Suprapubic skin (tissue), 4 donors: Measurements from ENCODE around the gene PRKAR2B. TPM values are rescaled to one million over a fixed set of nuclear protein-coding genes. Genes with fewer than 3 reads are reported as not detected.
"Not testable (repeated sequence)": the region's sequence is repeated elsewhere in the genome, so short reads cannot be mapped to it uniquely, and the experiment has no call there.

Experiments used
- DNase-seq, 2 donors: peaks; one replicate each; pipeline ENCODE4 v3.0.0-alpha.2; 2019; ENCODE audit warnings: low spot score in 2 of 2
- H3K27ac ChIP-seq: fragments of 200-600 bp; sonication (generic); one replicate; pipeline ENCODE4 v1.5.1; 2019
- H3K27me3 ChIP-seq: fragments of 200-600 bp; sonication (generic); one replicate; pipeline ENCODE4 v1.5.1; 2019
- H3K36me3 ChIP-seq: fragments of 200-600 bp; sonication (generic); one replicate; pipeline ENCODE4 v1.5.1; 2019
- H3K4me1 ChIP-seq: fragments of 200-600 bp; sonication (generic); one replicate; pipeline ENCODE4 v1.5.1; 2019
- H3K4me3 ChIP-seq: fragments of 200-600 bp; sonication (generic); one replicate; pipeline ENCODE4 v1.5.1; 2019; ENCODE audit warnings: mild to moderate bottlenecking
- H3K9me3 ChIP-seq: fragments of 200-600 bp; sonication (generic); one replicate; pipeline ENCODE4 v1.5.1; 2019
- EP300 ChIP-seq: sonication (generic); formaldehyde crosslinking; IDR thresholded peaks from one replicate; pipeline ENCODE4 v1.6.1; 2017; ENCODE audit warnings: antibody characterized with exemption
- POLR2A ChIP-seq, 2 donors: fragments of 450-650 bp; IDR thresholded peaks; one replicate each; pipeline ENCODE4 v1.6.1; 2017; ENCODE audit warnings: antibody characterized with exemption in 2 of 2, mild to moderate bottlenecking in 2 of 2, moderate library complexity in 2 of 2
- POLR2AphosphoS5 ChIP-seq, 3 donors: sonication (generic); formaldehyde crosslinking; IDR thresholded peaks; one replicate each; pipeline ENCODE4 v1.6.1; 2017; ENCODE audit warnings: antibody characterized with exemption in 3 of 3
- WGBS: methylation state at CpG from one replicate; pipeline ENCODE4 v1.1.5; 2018; 5-methylcytosine and 5-hydroxymethylcytosine counted together
- total RNA-seq, 4 donors: library from RNA; depleted of rRNA; stranded (reverse); fragments of >200 nt; gene quantifications; one replicate each; pipeline ENCODE4 v1.1.0, GENCODE V29; 2016
- TF ChIP-seq, protein P1 (sequence below), 2 donors: fragments of 200-600 bp in 1 of 2; fragments of 450-650 bp in 1 of 2; sonication (generic) in 1 of 2; IDR thresholded peaks; one replicate each; pipeline ENCODE4 v1.5.1; 2016 to 2019; ENCODE audit warnings: antibody characterized with exemption in 2 of 2, mild to moderate bottlenecking in 1 of 2, moderate library complexity in 1 of 2

Gene PRKAR2B
- total RNA-seq, 4 donors from 2014 or later = 4.2 to 10.8 (median 6.2) TPM

DNA sequence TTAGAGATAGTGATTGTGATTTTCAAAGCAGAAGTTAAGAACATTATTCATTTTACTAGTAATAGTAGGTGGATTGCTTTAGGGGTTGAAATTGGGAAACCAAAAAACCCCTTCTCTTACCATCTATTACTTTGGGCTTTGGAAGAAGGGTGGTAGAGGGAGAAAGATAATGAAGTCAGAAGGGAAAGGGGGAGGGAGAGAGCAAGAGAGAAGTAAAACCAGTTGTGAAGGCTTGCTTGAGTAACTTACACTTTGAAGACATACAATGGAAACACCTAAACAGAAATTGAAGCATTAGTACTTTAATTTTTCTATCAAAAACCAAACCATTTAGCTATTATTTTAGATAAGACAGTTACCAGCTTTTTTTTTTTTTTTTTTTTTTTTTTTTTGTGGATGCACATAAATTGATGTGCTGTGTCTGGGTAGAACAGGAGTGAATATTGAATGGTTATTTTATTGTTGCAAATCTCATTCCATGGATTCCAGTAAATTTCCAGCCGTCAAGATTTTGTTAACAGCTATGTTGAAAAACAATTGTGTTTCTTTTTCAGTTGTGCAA is 5.5 kb downstream of the PRKAR2B start:
- H3K36me3 ChIP-seq = no peaks in the 10 kb centered on the region
- H3K4me3 ChIP-seq = no peak overlapping the region
- DNase-seq = no peak
- H3K27ac ChIP-seq = no peak overlapping the region
- no peaks in the 10 kb centered on the region for H3K9me3 ChIP-seq
- WGBS = 79% methylated on average over 1 of the region's 1 CpG
- peaks cover 8% of the 10 kb centered on the region for H3K4me1 ChIP-seq
- TF ChIP-seq EP300 = no peak
- TF ChIP-seq, protein P1, sequence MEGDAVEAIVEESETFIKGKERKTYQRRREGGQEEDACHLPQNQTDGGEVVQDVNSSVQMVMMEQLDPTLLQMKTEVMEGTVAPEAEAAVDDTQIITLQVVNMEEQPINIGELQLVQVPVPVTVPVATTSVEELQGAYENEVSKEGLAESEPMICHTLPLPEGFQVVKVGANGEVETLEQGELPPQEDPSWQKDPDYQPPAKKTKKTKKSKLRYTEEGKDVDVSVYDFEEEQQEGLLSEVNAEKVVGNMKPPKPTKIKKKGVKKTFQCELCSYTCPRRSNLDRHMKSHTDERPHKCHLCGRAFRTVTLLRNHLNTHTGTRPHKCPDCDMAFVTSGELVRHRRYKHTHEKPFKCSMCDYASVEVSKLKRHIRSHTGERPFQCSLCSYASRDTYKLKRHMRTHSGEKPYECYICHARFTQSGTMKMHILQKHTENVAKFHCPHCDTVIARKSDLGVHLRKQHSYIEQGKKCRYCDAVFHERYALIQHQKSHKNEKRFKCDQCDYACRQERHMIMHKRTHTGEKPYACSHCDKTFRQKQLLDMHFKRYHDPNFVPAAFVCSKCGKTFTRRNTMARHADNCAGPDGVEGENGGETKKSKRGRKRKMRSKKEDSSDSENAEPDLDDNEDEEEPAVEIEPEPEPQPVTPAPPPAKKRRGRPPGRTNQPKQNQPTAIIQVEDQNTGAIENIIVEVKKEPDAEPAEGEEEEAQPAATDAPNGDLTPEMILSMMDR (IDR thresholded peaks at IDR 0.05) = no peak
- TF ChIP-seq POLR2AphosphoS5 (IDR thresholded peaks at IDR 0.05) = no peak
- no peak for TF ChIP-seq POLR2A (IDR thresholded peaks at IDR 0.05)
- no peaks in the 10 kb centered on the region for H3K27me3 ChIP-seq

DNA sequence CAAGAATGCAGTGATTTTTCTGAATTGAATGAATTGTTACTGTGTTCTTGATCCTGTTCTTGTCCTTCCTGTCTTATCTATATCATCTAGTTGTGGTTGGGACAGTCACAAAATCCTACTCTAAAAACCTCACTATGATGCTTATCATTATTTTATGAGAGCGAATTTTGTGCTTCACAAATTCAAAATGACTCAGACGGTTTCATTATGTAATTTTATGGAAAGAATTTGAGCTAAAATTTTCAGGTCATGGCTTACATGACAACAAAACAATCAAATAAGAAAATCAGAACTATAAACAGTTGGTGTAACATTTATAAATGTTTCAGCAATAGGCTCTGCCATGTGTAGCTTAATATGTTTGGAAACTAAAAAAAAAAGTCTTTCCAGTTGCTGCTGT is 6.9 kb downstream of the PRKAR2B start:
- Histone ChIP-seq H3K36me3 (no peaks in the 10 kb centered on the region), H3K9me3 (no peaks in the 10 kb centered on the region), H3K4me1 (no peaks in the 10 kb centered on the region), H3K27me3 (no peaks in the 10 kb centered on the region), H3K4me3 (no peak overlapping the region), H3K27ac (no peak overlapping the region)
- DNase-seq = no peak
- 56% methylated on average over 2 of the region's 2 CpGs for WGBS
- no peak for TF ChIP-seq POLR2AphosphoS5 (IDR thresholded peaks at IDR 0.05)
- TF ChIP-seq, protein P1 (IDR thresholded peaks at IDR 0.05) = no peak
- no peak for TF ChIP-seq POLR2A (IDR thresholded peaks at IDR 0.05)
- no peak for TF ChIP-seq EP300

DNA sequence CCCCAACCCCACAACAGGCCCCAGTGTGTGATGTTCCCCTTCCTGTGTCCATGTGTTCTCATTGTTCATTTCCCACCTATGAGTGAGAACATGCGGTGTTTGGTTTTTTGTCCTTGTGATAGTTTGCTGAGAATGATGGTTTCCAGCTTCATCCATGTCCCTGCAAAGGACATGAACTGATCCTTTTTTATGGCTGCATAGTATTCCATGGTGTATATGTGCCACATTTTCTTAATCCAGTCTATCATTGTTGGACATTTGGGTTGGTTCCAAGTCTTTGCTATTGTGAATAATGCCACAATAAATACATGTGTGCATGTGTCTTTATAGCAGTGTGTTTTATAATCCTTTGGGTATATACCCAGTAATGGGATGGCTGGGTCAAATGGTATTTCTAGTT is 10.5 kb downstream of the PRKAR2B start:
- DNase-seq, H3K36me3 ChIP-seq, H3K9me3 ChIP-seq, H3K27ac ChIP-seq, H3K4me3 ChIP-seq, H3K4me1 ChIP-seq, H3K27me3 ChIP-seq: not testable (repeated sequence)
- 100% methylated on average over 1 of the region's 1 CpG for WGBS

DNA sequence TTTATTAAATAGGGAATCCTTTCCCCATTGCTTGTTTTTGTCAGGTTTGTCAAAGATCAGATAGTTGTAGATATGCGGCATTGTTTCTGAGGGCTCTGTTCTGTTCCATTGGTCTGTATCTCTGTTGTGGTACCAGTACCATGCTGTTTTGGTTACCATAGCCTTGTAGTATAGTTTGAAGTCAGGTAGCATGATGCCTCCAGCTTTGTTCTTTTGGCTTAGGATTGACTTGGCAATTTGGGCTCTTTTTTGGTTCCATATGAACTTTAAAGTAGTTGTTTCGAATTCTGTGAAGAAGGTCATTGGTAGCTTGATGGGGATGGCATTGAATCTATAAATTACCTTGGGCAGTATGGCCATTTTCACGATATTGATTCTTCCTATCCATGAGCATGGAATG is 11.6 kb downstream of the PRKAR2B start:
- not testable (repeated sequence) for H3K4me1 ChIP-seq, H3K27me3 ChIP-seq, H3K36me3 ChIP-seq, H3K27ac ChIP-seq, DNase-seq, H3K9me3 ChIP-seq, H3K4me3 ChIP-seq
- WGBS = 97% methylated on average over 3 of the region's 3 CpGs

DNA sequence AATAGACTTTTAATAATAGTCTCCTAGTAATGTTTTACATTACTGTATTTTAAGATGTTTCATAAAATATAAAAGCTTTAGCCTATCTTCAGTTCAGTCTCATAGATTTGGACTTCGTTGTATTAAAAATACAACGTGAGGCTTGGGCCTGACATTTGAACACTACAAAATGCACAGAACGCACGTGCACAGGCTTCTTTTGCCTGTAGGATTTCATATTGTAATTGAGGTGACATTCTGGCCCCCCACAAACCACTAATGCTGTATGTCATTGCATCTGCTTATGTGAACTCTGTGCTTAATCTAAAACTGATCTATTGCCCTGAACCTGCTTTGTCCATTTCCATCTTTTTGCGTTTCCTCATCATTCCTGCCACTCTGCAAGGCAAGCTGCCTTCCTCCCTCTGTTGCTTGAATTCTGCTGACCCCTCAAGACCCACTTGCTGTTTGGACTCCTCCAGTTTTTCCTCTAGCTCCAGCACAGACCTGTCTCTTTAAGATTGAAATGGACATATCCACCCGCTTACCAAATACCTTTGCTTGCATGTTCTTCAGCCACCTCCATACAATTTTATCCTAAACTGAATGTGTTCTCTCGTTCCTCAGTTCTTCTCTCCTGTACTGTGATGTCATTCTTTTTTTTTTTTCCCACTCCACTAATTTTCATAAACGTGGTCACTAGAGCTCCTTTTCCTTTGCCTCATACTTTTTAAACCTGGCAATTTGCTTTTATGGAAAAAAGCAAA is 12.4 kb downstream of the PRKAR2B start:
- no peak for DNase-seq
- Histone ChIP-seq H3K27me3 (no peaks in the 10 kb centered on the region), H3K9me3 (no peaks in the 10 kb centered on the region), H3K36me3 (no peaks in the 10 kb centered on the region), H3K4me3 (no peak overlapping the region), H3K27ac (no peak overlapping the region), H3K4me1 (no peaks in the 10 kb centered on the region)
- TF ChIP-seq POLR2AphosphoS5 (IDR thresholded peaks at IDR 0.05) = no peak
- TF ChIP-seq, protein P1 (IDR thresholded peaks at IDR 0.05) = no peak
- TF ChIP-seq POLR2A (IDR thresholded peaks at IDR 0.05) = no peak
- no peak for TF ChIP-seq EP300
- WGBS = 77% methylated on average over 8 of the region's 8 CpGs

DNA sequence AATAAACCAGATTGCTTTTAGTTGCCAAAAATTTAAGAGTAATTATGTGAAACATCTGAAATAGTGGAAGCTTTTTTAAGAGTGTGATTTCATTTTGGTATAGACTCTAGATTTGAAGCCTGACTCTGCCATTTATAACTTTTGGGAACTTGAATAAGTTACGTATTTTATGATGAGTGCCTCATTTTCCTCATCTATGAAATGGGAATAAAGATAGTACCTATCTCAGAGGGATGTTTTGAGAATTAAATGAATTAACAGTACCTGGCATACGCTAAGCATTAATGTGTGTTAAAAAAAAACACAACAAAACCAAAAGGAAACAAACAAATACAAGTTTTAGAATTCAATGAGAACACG is 12.9 kb downstream of the PRKAR2B start:
- no peak overlapping the region for H3K4me3 ChIP-seq
- 91% methylated on average over 3 of the region's 3 CpGs for WGBS
- H3K27ac ChIP-seq = no peak overlapping the region
- TF ChIP-seq EP300 (no peak), POLR2A (IDR thresholded peaks at IDR 0.05) (no peak), POLR2AphosphoS5 (IDR thresholded peaks at IDR 0.05) (no peak)
- TF ChIP-seq, protein P1 (IDR thresholded peaks at IDR 0.05) = no peak
- H3K9me3 ChIP-seq = no peaks in the 10 kb centered on the region
- H3K4me1 ChIP-seq = no peaks in the 10 kb centered on the region
- no peaks in the 10 kb centered on the region for H3K27me3 ChIP-seq
- H3K36me3 ChIP-seq = no peaks in the 10 kb centered on the region
- no peak for DNase-seq
